GM19025 (cell line): ENCODE measurements around the gene SGK2.
"Not testable (repeated sequence)": the region's sequence is repeated elsewhere in the genome, so short reads cannot be mapped to it uniquely, and the experiment has no call there.

Experiments
- ATAC-seq: cut with Tn5 transposase; IDR thresholded peaks from one replicate; pipeline ENCODE4 v1.9.1; 2021; ENCODE audit warnings: mild to moderate bottlenecking, low read depth, moderate library complexity; ENCODE audit not compliant: unreplicated experiment

SGK2 gene

GRCh38 chr20:43588526-43588925 lies 29.7 kb downstream of the SGK2 start:
- not testable (repeated sequence) for ATAC-seq

GRCh38 chr20:43590036-43590391 lies 31.2 kb downstream of the SGK2 start:
- no peak for ATAC-seq

GRCh38 chr20:43590392-43591303 lies 31.8 kb downstream of the SGK2 start, which contains the start of gene IFT52:
Gene IFT52 (plus strand): TSS chr20:43590937. CDS start chr20:43594699, 3,762 bp downstream.
- ATAC-seq: peak; percentile 100

- ATAC-seq: not testable (repeated sequence)
Measured at GRCh38 chr20:43601960-43602359, 43.1 kb downstream of the SGK2 start.

GRCh38 chr20:43603124-43603523 lies 44.3 kb downstream of the SGK2 start:
- ATAC-seq: no peak

- no peak for ATAC-seq
Measured at GRCh38 chr20:43605715-43606114, 46.9 kb downstream of the SGK2 start.

- ATAC-seq: not testable (repeated sequence)
Measured at GRCh38 chr20:43607278-43607677, 48.5 kb downstream of the SGK2 start.

- no peak for ATAC-seq
Measured at GRCh38 chr20:43631598-43631997, 72.8 kb downstream of the SGK2 start.
